Measurements from ENCODE around the gene TBC1D1.
"Not testable (repeated sequence)": the region's sequence is repeated elsewhere in the genome, so short reads cannot be mapped to it uniquely, and the experiment has no call there.

TBC1D1 gene

GRCh38 chr4:37968747-37969146 lies 77.9 kb downstream of the TBC1D1 start:
- DNase-seq (ENCODE audit: low spot score), result no peak

- peak; percentile 66 for DNase-seq (ENCODE audit: low spot score)
Measured at GRCh38 chr4:37970702-37971101, 79.8 kb downstream of the TBC1D1 start.

DNA sequence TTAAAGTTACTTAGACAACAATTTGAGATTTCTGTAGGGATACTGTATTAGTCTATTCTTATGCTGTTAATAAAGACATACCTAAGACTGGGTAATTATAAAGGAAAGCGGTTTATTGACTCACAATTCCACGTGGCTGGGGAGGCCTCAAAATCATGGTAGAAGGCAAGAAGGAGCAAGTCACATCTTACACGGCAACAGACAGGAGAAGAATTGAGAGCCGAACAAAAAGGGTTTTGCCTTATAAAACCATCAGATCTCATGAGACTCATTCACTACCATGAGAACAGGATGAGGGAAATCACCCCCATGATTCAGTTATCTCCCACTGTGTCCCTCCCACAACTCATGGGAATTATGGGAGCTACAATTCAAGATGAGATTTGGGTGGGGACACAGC lies 80.3 kb downstream of the TBC1D1 start:
- no peak for DNase-seq (ENCODE audit: low spot score)

GRCh38 chr4:37973441-37973840 lies 82.6 kb downstream of the TBC1D1 start:
- DNase-seq (ENCODE audit: low spot score), result no peak

- DNase-seq (ENCODE audit: low spot score), result not testable (repeated sequence)
Measured at GRCh38 chr4:37975321-37975822, 84.5 kb downstream of the TBC1D1 start.

DNA sequence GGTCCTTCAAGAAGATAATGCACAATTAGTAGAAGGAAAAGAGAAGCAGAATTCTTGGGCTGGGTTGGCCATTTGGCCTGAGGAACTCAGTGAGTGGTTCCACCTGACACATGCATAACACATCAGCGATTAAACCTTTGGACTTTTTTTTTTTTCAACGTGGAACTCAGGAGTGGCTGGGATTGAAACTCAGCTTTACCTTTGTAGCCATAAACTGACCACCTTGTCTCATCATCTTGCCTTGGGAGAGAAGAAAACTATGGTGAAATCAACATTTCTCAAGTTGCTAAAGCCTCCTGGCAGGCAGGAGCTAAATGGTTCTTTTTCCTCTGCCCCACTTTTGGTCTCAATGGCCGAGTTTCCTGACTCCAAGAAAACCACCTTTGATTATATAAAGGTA lies 85.6 kb downstream of the TBC1D1 start:
- no peak for DNase-seq (ENCODE audit: low spot score)

GRCh38 chr4:37976991-37977470 lies 86.1 kb downstream of the TBC1D1 start:
- peak; percentile 79 for DNase-seq (ENCODE audit: low spot score)

- DNase-seq (ENCODE audit: low spot score), result peak; percentile 71
Measured at GRCh38 chr4:37977471-37978247, 86.8 kb downstream of the TBC1D1 start.

DNA sequence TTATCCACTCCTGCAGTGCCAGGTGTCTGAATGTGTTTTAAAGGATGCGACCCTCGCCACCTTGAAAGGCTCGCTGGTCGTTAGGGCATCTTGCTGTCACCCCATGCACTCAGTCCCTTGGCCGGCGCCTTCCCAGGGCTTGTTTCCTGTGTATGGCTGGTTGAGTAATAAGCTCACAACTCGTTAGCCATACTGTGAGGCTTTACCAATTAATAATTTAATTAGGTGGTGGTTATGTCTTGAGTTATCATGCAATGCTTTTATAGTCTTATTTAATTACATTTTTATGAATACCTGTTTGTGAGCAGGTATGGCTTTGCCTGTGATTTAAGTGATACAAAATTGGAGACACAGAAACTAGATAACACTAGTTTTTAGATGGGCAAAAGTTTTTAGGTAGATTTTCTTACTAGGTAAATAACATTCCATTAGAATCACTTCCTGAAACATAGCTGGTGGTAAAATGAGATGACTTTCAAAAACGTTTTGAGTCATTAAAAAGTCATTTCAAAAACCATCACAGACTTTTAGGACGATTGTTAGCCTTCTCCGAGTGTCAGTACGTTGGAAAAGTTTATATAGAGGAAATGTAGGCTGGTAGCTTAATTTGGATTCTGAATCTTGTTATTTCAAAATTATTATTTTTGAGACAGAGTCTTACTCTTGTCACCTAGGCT lies 87.5 kb downstream of the TBC1D1 start:
- no peak for DNase-seq (ENCODE audit: low spot score)

GRCh38 chr4:37980246-37980645 lies 89.4 kb downstream of the TBC1D1 start:
- no peak for DNase-seq (ENCODE audit: low spot score)

DNA sequence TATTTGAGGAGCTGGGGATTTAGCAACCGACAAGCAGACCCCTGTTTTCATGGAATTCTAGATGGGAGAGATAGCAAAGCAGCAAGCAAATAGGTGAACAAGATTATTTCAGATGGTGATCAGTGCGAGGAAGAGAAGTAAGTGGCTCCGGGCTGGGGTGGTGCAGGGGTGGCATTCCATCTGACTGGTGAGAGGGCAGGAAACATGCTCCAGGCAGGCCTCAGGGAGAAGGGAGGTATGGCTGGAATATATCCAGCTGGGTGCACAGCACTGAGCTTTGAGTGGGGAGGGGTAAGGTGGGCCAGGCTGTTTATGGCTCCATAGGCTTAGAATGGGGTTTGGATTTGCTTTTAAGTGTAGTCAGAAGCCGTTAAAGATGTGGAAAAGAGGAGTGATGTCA lies 90.5 kb downstream of the TBC1D1 start:
- DNase-seq (ENCODE audit: low spot score), result no peak

DNA sequence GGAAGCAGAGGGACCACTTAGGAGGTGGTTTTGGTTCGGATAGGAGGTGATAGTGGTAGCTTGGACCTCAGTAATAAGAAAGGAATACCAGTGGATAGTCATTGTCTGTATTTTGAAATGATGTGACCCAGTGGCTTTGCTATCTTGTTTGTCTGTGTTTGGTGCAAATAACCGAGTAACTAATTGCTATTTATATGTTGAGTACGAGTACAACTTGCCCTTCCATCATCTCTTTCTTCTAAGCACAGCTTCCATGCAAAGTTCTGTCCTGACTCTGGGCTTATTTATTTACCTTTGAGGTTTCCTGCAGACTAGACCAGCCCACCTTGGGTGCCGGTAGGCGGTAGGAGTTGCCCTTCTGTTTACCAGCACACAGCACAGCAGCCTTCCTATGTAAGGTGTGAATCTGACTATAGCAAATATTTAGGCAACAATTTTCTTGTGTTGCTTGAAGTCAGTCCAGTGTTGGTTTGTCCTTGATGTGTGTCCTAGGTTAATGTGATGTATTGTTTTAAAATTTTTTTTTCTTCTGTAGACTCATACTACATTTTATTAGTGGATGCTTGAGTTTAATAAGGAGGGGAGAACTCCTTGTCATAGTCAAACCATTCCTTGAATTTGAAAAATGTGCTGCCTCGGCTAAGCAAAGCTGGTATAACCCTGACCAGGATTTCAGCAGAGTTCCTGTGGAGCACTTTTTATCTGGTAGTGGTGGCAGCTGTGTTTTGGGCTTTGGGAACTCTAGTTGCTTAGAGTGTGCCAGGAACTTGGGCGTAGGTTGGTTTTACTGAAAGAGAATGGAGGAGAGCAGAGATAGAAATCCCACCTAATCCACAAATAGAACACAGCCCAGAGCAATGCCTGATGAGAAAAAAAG lies 91.2 kb downstream of the TBC1D1 start:
- no peak for DNase-seq (ENCODE audit: low spot score)

GRCh38 chr4:37982736-37983135 lies 91.9 kb downstream of the TBC1D1 start:
- DNase-seq (ENCODE audit: low spot score), result no peak

DNA sequence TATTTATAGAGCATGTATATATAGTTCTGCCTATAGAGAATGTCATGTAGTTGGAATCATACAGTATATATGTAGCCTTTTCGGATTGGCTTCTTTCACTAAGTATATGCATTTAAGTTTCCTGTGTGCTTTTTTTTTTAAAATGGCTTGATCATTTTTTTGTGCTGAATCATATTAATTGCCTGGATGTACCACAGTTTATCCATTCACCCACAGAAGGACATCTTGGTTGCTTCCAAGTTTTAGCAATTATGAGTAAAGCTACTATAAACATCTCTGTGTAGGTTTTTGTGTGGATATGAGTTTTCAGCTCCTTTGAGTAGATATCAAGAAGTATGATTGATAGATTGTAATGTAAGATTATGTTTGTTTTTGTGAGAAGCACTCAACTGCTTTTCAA lies 93.1 kb downstream of the TBC1D1 start:
- DNase-seq (ENCODE audit: low spot score), result no peak

GRCh38 chr4:37985730-37986275 lies 94.9 kb downstream of the TBC1D1 start:
- DNase-seq (ENCODE audit: low spot score), result no peak

DNA sequence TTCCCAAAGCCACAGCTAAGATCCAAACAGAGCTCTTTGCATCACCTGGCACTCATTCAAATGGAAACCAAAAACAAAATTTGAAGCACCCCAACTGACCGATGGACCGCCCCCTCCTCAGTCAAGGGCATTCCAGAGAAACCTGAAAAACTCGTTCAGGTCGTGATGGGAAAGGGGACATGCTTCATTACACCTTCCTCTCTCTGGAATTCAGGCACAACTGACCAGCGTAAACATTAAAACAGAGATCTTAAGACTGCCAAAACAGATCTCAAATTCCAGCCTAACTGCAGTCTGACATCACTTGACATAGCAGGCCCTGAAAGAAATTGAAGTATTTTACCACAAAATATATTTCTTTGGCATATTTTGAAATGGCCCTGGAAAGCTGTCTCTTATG lies 97.8 kb downstream of the TBC1D1 start:
- no peak for DNase-seq (ENCODE audit: low spot score)

DNA sequence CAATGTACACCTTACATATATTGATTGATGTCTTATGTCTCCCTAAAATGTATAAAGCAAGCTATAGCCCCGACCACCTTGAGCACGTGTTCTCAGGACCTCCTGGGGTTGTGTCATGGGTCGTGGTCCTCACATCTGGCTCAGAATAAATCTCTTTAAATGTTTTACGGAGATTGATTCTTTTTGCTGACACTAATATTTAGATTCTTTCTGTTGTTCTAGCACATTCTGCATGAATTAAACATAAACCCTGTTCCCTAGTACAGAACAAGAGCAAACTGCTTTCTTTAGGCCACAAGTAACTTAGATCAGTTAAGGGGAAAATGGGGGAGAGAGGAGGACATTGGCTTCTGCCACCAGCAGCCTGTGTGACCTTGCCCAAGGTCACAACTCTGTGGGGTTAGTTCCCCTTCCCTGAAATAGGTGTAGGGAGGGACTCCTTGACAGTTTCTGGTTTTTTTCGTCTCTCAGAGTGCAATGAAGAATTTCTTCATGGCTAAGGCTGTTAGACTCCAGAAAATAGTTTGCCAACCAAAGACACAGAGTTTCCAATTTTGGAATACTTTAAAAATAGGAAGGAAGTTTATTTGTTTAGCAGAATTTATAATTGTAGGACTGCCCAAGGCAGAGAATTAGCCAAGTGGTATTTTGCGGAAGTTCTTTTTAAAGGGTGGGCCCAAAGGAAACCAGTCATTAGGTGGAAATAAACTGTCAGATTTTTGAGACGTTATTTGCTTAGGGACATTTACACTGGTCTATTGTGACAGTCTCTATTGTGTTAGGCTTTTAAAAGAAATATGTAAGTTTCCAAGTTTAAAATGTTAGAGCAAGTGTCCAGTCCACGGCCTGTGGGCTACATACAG lies 98.7 kb downstream of the TBC1D1 start:
- no peak for DNase-seq (ENCODE audit: low spot score)

DNA sequence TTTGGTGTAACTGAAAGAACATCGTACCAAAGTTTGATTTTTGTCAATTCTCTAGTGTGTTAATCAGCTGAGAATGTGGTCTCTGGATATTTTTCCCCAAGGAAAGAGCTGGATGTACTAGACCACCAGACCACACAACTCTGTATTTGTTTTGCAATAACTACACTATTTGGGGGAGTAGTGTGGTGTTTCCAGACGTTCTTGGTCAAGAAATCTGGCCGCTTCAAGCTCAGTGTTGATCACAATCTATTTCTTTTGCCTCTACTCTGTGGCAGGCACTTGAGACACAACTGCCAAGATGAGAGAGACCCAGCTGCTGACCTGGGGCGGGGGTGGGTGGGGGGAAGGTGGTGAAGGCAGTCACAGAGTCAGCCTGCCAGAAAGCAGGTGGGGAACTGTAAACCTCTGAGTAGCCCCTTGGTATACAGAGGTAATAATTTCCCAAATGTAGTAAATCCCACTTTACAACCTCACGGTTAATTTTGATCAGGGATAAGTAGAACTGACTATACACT lies 99.9 kb downstream of the TBC1D1 start:
- DNase-seq (ENCODE audit: low spot score), result no peak

DNA sequence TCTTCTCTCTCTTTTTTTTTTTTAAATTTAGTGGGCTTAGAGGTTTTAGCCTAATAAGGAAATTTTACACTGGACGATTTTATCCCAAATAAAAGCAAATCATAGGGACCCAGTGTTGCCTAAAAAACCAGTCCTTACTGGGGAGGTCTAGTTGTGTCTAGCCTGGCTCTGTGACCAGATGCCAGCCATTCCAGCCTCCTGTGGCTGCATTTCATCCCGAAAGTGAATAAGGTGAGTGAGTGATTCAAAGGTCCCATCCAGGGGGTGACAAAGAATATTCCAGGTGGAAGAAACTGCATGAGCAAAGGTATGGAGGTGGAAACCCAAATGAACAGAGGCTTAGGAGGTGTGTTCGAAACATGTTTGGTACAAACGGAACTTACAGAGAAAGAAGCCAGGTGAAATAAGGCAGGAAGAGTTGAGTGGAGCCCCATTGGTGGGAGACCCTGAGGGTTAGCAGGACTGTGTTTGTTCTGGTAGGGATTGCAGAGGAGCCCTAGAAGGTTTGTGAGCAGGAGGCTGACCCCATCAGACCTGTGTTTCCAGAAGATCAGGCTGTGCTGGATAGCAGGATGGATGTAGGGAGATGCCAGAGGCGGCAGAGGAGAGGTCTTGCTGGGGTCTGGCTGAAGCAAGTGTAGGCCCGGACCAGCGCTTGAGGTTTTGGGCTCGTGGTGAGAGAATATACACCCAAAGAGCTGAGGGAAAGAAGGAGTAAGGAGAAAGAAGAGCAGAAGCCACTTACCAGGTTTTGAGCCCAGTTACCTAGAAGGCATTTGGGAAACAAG lies 100.9 kb downstream of the TBC1D1 start:
- no peak for DNase-seq (ENCODE audit: low spot score)

DNA sequence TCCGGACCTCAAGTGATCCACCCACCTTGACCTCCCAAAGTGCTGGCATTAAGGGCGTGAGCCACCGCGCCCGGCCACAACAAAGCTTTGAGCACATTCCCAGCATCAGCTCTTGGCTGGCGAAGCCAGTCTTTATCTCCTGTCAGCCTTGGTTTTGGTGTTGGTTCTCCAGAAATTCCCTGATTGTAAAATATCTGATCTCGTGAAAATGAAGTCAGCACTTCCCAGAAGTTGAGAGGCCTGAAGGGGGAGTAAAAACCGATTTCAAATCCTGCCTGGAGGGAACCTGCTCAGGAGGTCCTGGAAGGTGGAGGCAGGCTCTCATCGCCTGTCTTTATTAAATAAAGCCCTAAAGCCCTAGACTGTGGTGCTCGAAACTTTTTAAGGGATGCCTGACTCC lies 102.9 kb downstream of the TBC1D1 start:
- no peak for DNase-seq (ENCODE audit: low spot score)

Data from CD4-positive, alpha-beta T cell treated with Interleukin-2 at 100 ng/mL for 4 hours (primary cell).